Adipocyte (in vitro differentiated cells): ENCODE results near the gene NBAS.

Experiments used
- DNase-seq: peaks from one replicate; pipeline ENCODE4 v3.0.0-alpha.2; 2015; ENCODE audit warnings: low read depth
- H3K27me3 ChIP-seq: replicated peaks from 2 replicates; pipeline ENCODE4 v1.7.0; 2013; ENCODE audit warnings: mild to moderate bottlenecking, low read length, moderate library complexity; ENCODE audit not compliant: control insufficient read depth, insufficient read depth
- H3K36me3 ChIP-seq: 2 replicates; pipeline ENCODE4 v1.7.0; 2013; ENCODE audit warnings: low read length, mild to moderate bottlenecking, moderate library complexity; ENCODE audit not compliant: control insufficient read depth, insufficient read depth, severe bottlenecking
- H3K4me1 ChIP-seq: 2 replicates; pipeline ENCODE4 v1.7.0; 2013; ENCODE audit warnings: mild to moderate bottlenecking, low read length, moderate library complexity; ENCODE audit not compliant: control insufficient read depth, insufficient read depth
- H3K4me3 ChIP-seq: 2 replicates; pipeline ENCODE4 v1.7.0; 2013; ENCODE audit warnings: mild to moderate bottlenecking, low read length, moderate library complexity
- H3K9ac ChIP-seq: 2 replicates; pipeline ENCODE4 v1.7.0; 2013; ENCODE audit warnings: mild to moderate bottlenecking, low read length, moderate library complexity
- H3K9me3 ChIP-seq: 2 replicates; pipeline ENCODE4 v1.7.0; 2013; ENCODE audit warnings: mild to moderate bottlenecking, low read length, moderate library complexity; ENCODE audit not compliant: control insufficient read depth

NBAS gene

DNA sequence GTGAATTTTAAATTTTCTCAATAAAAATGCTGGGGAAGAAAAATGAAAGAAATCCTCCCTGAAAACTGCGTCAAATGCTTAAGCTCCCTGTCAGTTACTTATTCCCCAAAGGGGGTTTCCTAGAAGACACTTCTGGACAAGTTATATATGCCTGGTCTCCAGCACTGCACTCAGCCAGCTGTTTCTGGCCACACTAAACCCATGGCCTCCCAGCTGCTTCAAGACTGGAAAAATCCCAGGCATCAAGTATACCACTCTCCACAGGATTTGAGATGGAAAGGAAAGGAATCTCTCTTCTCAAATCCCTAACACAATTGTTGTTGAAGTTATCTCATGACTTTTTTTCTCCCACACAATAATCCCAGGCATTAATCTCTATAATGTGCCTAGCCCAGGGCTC lies 245.7 kb downstream of the NBAS start:
- H3K4me3 ChIP-seq, result no peak overlapping the region
- H3K36me3 ChIP-seq, result peaks cover 8% of the 10 kb centered on the region
- H3K9me3 ChIP-seq, result peaks cover 4% of the 10 kb centered on the region
- no peak for DNase-seq
- H3K27me3 ChIP-seq, result no peaks in the 10 kb centered on the region
- H3K9ac ChIP-seq, result no peak overlapping the region
- H3K4me1 ChIP-seq, result no peaks in the 10 kb centered on the region

DNA sequence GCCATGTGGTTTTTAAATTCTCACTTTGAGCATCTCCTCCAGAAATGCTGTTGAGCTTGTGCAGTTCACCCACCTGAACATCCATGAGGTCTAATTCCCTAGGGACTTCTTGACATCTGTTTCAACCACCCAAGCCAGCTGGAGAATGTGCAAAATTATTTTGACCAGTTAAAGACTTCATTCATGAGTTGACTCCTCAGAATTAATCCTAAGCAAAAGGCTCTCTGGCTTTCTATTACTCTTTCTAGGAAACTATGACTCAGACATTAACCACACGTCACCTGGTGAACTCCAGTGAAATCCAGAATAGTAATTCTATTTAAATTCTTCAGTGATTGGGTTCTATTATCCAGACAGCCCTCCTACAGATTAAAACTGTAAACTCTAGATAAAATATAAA lies 247.5 kb downstream of the NBAS start:
- Histone ChIP-seq H3K4me1 (peaks cover 5% of the 10 kb centered on the region), H3K9me3 (peaks cover 4% of the 10 kb centered on the region), H3K4me3 (no peak overlapping the region), H3K27me3 (no peaks in the 10 kb centered on the region), H3K9ac (no peak overlapping the region), H3K36me3 (peaks cover 8% of the 10 kb centered on the region)
- no peak for DNase-seq

DNA sequence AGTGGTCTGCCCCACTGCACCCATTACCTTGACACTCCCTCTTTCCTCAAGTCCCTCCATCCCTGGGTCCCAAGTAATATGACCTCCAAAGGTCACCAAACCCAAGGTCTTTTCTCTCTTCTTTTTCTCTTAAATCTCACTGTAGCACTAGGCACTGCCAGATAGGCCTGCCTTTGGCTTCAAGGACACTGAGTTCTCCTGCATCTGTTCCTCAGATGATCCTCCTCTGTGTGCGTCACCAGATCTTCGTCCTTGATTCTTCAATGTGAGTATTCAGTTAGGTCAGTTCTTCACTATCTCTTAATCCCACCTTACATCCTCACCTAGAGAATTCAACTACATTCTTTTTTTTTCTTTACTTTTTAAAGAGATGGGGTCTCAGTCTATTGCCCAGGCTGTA lies 249.2 kb downstream of the NBAS start:
- Histone ChIP-seq H3K9ac (no peak overlapping the region), H3K4me3 (no peak overlapping the region), H3K27me3 (no peaks in the 10 kb centered on the region), H3K36me3 (peaks cover 12% of the 10 kb centered on the region), H3K4me1 (peaks cover 20% of the 10 kb centered on the region), H3K9me3 (no peaks in the 10 kb centered on the region)
- no peak for DNase-seq

DNA sequence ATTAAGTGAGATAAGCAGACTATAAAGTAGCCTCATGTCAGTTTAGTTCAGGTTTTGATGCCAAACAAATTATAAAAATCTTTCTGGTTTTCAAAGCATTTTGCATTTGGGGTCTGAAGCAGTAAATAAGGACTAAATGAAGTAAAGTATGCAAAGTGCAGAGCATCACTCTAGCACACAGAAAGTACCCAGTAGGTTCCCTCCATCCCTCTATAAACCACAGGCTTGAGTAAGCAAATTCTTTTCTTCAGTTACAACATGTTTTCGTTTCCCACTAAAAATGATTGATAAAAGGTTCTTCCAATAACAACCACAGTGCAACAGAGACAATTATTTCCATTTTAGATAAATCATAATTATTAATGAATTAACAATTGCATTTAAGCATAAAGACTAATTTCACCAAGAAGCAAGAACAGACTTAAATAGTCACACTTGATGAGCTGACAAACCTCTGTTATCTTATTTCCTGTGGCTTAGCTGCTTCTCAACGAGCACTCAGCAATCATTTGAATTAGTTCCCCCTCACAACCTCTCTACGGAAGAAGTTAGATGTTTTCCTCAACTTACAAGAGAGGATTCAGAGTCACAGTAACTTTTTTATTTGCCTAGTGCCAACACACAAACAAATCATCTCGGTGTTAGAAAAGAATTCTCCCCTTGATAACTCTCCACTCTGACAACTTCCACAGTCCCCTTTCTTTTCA lies 249.8 kb downstream of the NBAS start:
- Histone ChIP-seq H3K36me3 (peaks cover 9% of the 10 kb centered on the region), H3K4me3 (no peak overlapping the region), H3K9me3 (no peaks in the 10 kb centered on the region), H3K27me3 (no peaks in the 10 kb centered on the region), H3K4me1 (peaks cover 25% of the 10 kb centered on the region), H3K9ac (no peak overlapping the region)
- DNase-seq, result no peak

DNA sequence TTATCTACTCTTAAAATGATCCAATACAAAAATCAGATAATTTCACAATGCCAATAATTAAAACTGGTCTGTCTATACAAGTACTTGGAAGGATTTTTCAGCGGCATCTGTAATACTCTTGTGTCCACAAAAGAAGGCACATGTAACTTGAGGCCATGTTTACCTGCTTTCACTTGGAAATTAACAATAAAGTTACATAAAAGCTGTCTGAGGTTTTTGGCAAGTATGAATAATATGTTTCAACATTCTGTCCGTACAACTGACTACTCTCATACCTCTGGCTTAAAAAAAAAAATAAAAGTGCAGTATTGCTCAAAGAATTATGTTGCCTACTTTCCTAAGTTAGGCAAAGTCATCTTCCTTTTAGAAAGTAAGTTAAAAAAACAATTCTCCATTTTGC lies 253.6 kb downstream of the NBAS start:
- no peaks in the 10 kb centered on the region for H3K9me3 ChIP-seq
- DNase-seq, result peak; percentile 49
- H3K4me3 ChIP-seq, result no peak overlapping the region
- peak overlapping the region; percentile 16 for H3K9ac ChIP-seq
- H3K4me1 ChIP-seq, result peaks cover 28% of the 10 kb centered on the region
- no peaks in the 10 kb centered on the region for H3K27me3 ChIP-seq
- H3K36me3 ChIP-seq, result peaks cover 20% of the 10 kb centered on the region

DNA sequence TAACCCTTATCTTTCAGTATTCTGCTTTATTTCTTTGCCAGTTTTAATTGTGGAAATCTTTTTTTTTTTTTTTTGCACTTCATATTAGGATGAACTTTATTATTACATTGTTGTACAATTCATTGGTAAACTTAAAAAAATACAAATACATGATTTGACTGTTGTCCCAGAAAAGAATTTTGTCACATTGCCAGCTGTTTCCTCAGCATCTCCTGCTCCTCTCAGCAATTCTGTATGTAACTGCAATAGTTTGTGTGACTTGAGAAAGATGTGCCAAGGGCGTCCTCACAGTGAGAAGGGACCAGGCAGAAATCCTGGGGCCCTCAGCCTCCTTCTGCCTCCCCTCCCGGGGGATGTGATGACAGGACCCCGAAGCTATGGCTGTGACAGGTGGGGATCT lies 254.4 kb downstream of the NBAS start:
- DNase-seq, result peak; percentile 45
- no peaks in the 10 kb centered on the region for H3K9me3 ChIP-seq
- peaks cover 32% of the 10 kb centered on the region for H3K4me1 ChIP-seq
- no peaks in the 10 kb centered on the region for H3K27me3 ChIP-seq
- H3K9ac ChIP-seq, result peak overlapping the region; percentile 33
- peaks cover 20% of the 10 kb centered on the region for H3K36me3 ChIP-seq
- H3K4me3 ChIP-seq, result no peak overlapping the region

DNA sequence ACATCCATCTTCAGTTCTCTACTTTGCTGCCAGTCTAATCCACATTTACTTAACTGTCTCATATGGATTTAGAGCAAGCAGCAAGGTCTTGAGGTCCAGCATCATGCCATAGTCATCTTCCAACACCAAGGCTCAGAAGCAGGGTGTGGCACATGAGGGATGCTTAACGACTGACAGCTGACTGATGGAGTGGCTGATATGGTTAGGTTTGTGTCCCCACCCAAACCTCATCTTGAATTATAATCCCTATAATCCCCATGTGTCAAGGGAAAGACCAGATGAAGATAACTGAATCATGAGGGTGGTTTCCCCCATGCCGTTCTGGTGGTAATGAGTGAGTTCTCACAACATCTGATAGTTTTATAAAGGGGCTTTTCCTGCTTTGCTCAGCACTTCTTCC lies 257.3 kb downstream of the NBAS start:
- Histone ChIP-seq H3K4me1 (peaks cover 27% of the 10 kb centered on the region), H3K4me3 (no peak overlapping the region), H3K9me3 (no peaks in the 10 kb centered on the region), H3K36me3 (peaks cover 21% of the 10 kb centered on the region), H3K27me3 (no peaks in the 10 kb centered on the region), H3K9ac (no peak overlapping the region)
- DNase-seq, result no peak

DNA sequence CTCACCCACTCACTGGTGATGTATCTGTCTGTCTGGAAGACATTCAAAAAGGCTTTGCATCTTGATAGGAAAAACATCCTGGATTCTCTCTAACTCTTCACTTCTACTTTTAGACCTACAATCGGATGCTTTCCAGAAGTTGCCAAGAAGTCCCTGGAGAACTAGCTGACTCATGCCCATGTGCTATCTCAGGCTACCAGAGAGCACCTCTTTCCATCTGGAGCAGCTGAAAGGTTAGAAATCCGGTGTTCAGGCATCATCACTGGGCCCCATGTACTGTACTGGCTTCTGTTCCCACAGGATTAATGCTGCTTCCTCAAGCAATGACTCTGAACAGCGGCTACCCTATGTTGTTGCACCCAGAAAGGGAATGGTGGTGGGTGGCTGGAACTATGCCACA lies 259.0 kb downstream of the NBAS start:
- H3K4me3 ChIP-seq, result no peak overlapping the region
- peaks cover 14% of the 10 kb centered on the region for H3K4me1 ChIP-seq
- DNase-seq, result no peak
- peaks cover 26% of the 10 kb centered on the region for H3K36me3 ChIP-seq
- H3K9ac ChIP-seq, result no peak overlapping the region
- H3K27me3 ChIP-seq, result no peaks in the 10 kb centered on the region
- no peaks in the 10 kb centered on the region for H3K9me3 ChIP-seq

DNA sequence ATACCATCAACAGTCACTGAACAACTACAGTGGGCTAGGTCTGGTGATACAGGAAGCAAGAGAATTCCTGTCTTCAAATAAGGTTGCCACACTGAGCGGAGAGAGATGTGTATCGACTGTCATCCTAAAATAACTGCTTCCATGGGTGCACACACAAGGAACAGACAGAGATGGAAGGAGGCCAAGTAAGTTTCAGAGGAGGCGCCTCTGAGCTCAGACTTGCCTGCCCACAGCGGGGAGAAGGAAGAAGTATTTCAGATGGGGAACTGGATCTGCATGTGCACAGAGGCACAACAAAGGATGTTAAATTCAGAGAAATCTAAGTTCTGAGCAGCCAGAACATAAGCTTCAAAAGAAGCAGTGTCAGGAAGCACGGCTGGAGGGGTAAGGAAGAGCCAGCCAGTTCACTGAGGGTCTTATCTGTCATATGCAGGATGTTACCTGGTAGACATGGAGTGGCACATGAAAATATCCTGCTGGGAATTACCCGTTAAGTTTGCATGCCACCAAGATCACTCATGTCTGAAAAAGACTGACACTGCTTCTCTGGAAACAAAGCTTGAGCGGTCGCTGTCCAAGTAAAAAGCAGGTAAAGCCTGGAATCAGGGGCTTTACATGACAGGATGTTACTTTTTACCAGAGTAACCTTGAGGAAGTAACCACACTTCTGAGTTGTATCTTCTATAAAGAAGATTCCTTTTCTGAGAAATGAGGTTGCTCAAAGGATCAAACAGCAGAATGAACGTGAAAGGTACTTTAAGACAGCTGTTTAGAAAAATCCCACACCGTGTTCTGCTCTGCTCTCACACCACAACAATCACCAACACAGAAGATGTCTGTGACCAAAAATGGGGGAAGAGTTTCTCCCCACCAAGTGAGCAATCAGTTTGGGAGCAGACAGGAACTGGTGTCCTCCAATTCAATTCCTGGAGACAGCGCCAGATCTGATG lies 260.2 kb downstream of the NBAS start:
- H3K4me1 ChIP-seq, result peaks cover 4% of the 10 kb centered on the region
- no peak overlapping the region for H3K9ac ChIP-seq
- DNase-seq, result no peak
- H3K36me3 ChIP-seq, result peaks cover 36% of the 10 kb centered on the region
- no peak overlapping the region for H3K4me3 ChIP-seq
- H3K27me3 ChIP-seq, result no peaks in the 10 kb centered on the region
- no peaks in the 10 kb centered on the region for H3K9me3 ChIP-seq

DNA sequence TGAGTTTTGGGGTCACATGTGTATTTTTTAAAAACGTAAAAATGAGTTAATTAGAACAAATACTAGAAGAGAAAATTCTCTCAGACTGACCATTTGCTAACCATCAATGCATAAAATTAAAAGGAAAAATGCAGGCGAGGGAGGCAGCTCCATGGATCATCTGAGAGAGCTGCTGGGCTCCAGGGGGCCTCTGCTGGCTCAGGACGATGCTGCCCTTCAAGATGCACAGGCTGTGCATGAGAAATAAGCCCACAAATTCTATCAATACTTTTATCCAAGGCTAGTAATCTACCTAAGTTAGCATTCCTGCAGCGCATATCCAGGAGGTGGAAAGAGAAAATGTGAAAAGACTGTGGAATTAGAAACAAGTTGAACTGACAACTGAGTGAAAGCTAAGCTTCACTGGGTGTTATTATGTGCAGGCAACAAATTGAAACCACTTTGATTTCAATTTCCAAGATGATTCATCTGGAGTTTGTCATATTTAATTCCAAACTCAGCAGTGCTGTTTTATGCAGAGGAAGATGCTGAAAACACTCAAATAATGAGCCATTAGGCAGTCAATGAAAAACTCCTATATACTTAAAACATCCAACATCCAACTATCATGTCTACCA lies 261.1 kb downstream of the NBAS start:
- Histone ChIP-seq H3K4me3 (no peak overlapping the region), H3K27me3 (no peaks in the 10 kb centered on the region), H3K9ac (no peak overlapping the region), H3K4me1 (peaks cover 4% of the 10 kb centered on the region), H3K9me3 (no peaks in the 10 kb centered on the region), H3K36me3 (peaks cover 40% of the 10 kb centered on the region)
- DNase-seq, result no peak

DNA sequence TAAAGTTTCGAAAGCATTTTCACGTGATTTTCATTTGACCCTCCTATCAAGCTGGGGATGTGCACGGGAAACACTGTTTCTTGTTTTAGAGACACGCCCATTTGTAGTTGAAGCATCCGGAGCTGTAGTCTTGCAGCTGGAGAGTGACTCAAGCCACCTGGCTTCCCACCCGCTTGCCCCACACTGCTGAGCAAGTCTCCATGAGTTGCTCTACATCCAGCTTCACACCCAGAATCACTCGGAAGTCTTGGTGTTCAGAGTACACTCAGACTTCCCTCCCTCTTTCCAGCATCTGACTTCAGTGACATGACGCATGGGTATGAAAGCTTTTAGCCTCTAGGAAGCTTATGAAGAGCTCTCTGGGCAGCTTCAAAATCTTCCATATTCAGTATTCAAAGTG lies 262.4 kb downstream of the NBAS start:
- H3K27me3 ChIP-seq, result no peaks in the 10 kb centered on the region
- no peak for DNase-seq
- H3K4me3 ChIP-seq, result no peak overlapping the region
- H3K4me1 ChIP-seq, result peaks cover 7% of the 10 kb centered on the region
- H3K36me3 ChIP-seq, result peaks cover 33% of the 10 kb centered on the region
- no peaks in the 10 kb centered on the region for H3K9me3 ChIP-seq
- no peak overlapping the region for H3K9ac ChIP-seq
